Thyroid gland (tissue), 4 donors: ENCODE data around the gene KDR. TPM values are rescaled to one million over a fixed set of nuclear protein-coding genes. Genes with fewer than 3 reads are reported as not detected.

Experiments used
- DNase-seq, 2 donors: peaks; one replicate each; pipeline ENCODE4 v3.0.0-alpha.2; 2019
- H3K27ac ChIP-seq, 3 donors: fragments of 200-600 bp; sonication (generic); 1 replicate in 2 of 3; 2 replicates in 1 of 3; pipeline ENCODE4 v1.5.1; 2016 to 2019; ENCODE audit warnings: mild to moderate bottlenecking in 1 of 3, moderate library complexity in 1 of 3
- H3K27me3 ChIP-seq: fragments of 200-600 bp; sonication (generic); one replicate; pipeline ENCODE4 v1.5.1; 2019
- H3K36me3 ChIP-seq, 2 donors: fragments of 200-600 bp; sonication (generic); one replicate each; pipeline ENCODE4 v1.5.1; 2016 to 2019
- H3K4me1 ChIP-seq, 2 donors: fragments of 200-600 bp; sonication (generic); one replicate each; pipeline ENCODE4 v1.5.1; 2017 to 2019
- H3K4me3 ChIP-seq, 3 donors: fragments of 200-600 bp; sonication (generic); replicated peaks in 1 of 3; 1 replicate in 2 of 3; 2 replicates in 1 of 3; pipeline ENCODE4 v1.5.1; 2016; ENCODE audit warnings: mild to moderate bottlenecking in 1 of 3
- H3K9me3 ChIP-seq: fragments of 200-600 bp; sonication (generic); one replicate; pipeline ENCODE4 v1.5.1; 2017
- POLR2A ChIP-seq, 2 donors: fragments of 450-650 bp; IDR thresholded peaks; one replicate each; pipeline ENCODE4 v1.6.1; 2017; ENCODE audit warnings: antibody characterized with exemption in 2 of 2, mild to moderate bottlenecking in 2 of 2, moderate library complexity in 1 of 2
- WGBS, 2 donors: methylation state at CpG; one replicate each; pipeline ENCODE4 v1.1.5; 2017; 5-methylcytosine and 5-hydroxymethylcytosine counted together
- intact Hi-C: fragments of 100-400 bp; cut with DNase I; formaldehyde crosslinking; loops from one replicate; pipeline ENCODE4 v1.15.1; 2023
- total RNA-seq, 4 donors: library from RNA; depleted of rRNA; stranded (reverse); fragments of >200 nt; gene quantifications; one replicate each; pipeline ENCODE4 v1.2.3, GENCODE V29; 2016
- TF ChIP-seq, protein P1 (sequence below), 6 experiments: fragments of 200-600 bp in 3 of 6; fragments of 450-650 bp in 3 of 6; sonication (generic) in 3 of 6; IDR thresholded peaks; one replicate each; pipeline ENCODE4 v1.5.1; 2016 to 2019; ENCODE audit warnings: antibody characterized with exemption in 6 of 6, mild to moderate bottlenecking in 2 of 6, inconsistent platforms in 1 of 6, moderate library complexity in 1 of 6

KDR gene
- total RNA-seq, 4 donors from 2014 or later: 62.5 to 153 (median 96.8) TPM

GRCh38 chr4:55035892-55036291, 89.5 kb downstream of the KDR start:
- Histone ChIP-seq H3K36me3 (no peaks in the 10 kb centered on the region), H3K9me3 (no peaks in the 10 kb centered on the region), H3K27ac (peak overlapping the region in 1 of 3 donors; percentile 14), H3K27me3 (no peaks in the 10 kb centered on the region), H3K4me3 (no peak overlapping the region), H3K4me1 (peaks cover 44 to 55% of the 10 kb centered on the region in 2 donors)
- intact Hi-C loops: no loop called here
- 66 to 81% methylated on average over 1 of the region's 1 CpG for WGBS, 2 donors
- TF ChIP-seq POLR2A (IDR thresholded peaks at IDR 0.05): no peak
- TF ChIP-seq, protein P1, sequence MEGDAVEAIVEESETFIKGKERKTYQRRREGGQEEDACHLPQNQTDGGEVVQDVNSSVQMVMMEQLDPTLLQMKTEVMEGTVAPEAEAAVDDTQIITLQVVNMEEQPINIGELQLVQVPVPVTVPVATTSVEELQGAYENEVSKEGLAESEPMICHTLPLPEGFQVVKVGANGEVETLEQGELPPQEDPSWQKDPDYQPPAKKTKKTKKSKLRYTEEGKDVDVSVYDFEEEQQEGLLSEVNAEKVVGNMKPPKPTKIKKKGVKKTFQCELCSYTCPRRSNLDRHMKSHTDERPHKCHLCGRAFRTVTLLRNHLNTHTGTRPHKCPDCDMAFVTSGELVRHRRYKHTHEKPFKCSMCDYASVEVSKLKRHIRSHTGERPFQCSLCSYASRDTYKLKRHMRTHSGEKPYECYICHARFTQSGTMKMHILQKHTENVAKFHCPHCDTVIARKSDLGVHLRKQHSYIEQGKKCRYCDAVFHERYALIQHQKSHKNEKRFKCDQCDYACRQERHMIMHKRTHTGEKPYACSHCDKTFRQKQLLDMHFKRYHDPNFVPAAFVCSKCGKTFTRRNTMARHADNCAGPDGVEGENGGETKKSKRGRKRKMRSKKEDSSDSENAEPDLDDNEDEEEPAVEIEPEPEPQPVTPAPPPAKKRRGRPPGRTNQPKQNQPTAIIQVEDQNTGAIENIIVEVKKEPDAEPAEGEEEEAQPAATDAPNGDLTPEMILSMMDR (IDR thresholded peaks at IDR 0.05): no peak
- no peak for DNase-seq

- intact Hi-C loops: no loop called here
- H3K4me3 ChIP-seq: no peak overlapping the region
- DNase-seq: peak; percentile 68 to 72
- no peaks in the 10 kb centered on the region for H3K9me3 ChIP-seq
- peak in 1 of 2 donors; percentile 46 for TF ChIP-seq POLR2A (IDR thresholded peaks at IDR 0.05)
- TF ChIP-seq, protein P1 (IDR thresholded peaks at IDR 0.05): no peak
- H3K27me3 ChIP-seq: no peaks in the 10 kb centered on the region
- 23% methylated on average over 8 of the region's 8 CpGs for WGBS, 2 donors
- H3K27ac ChIP-seq: peak overlapping the region; percentile 78 to 87 (median 83)
- no peaks in the 10 kb centered on the region for H3K36me3 ChIP-seq
- H3K4me1 ChIP-seq: peaks cover 34 to 45% of the 10 kb centered on the region in 2 donors
These were observed 92.1 kb downstream of the KDR start for GRCh38 chr4:55033296-55033695.

GRCh38 chr4:55032788-55033187, 92.6 kb downstream of the KDR start:
- no peak for DNase-seq
- H3K27ac ChIP-seq: peak overlapping the region; percentile 78 to 87 (median 83)
- TF ChIP-seq POLR2A (IDR thresholded peaks at IDR 0.05): no peak
- 88 to 94% methylated on average over 1 of the region's 1 CpG for WGBS, 2 donors
- H3K27me3 ChIP-seq: no peaks in the 10 kb centered on the region
- no peaks in the 10 kb centered on the region for H3K36me3 ChIP-seq
- no peaks in the 10 kb centered on the region for H3K9me3 ChIP-seq
- no peak overlapping the region for H3K4me3 ChIP-seq
- intact Hi-C loops: no loop called here
- H3K4me1 ChIP-seq: peaks cover 31 to 40% of the 10 kb centered on the region in 2 donors

GRCh38 chr4:55032179-55032578, 93.2 kb downstream of the KDR start:
- H3K36me3 ChIP-seq: no peaks in the 10 kb centered on the region
- TF ChIP-seq POLR2A (IDR thresholded peaks at IDR 0.05): no peak
- TF ChIP-seq, protein P1 (IDR thresholded peaks at IDR 0.05): no peak
- WGBS, 2 donors: 86% methylated on average over 5 of the region's 5 CpGs
- DNase-seq: no peak
- H3K27me3 ChIP-seq: no peaks in the 10 kb centered on the region
- intact Hi-C loops: no loop called here
- peaks cover 31 to 37% of the 10 kb centered on the region in 2 donors for H3K4me1 ChIP-seq
- no peaks in the 10 kb centered on the region for H3K9me3 ChIP-seq
- no peak overlapping the region for H3K4me3 ChIP-seq
- H3K27ac ChIP-seq: peak overlapping the region in 2 of 3 donors; percentile 83 to 87

DNA sequence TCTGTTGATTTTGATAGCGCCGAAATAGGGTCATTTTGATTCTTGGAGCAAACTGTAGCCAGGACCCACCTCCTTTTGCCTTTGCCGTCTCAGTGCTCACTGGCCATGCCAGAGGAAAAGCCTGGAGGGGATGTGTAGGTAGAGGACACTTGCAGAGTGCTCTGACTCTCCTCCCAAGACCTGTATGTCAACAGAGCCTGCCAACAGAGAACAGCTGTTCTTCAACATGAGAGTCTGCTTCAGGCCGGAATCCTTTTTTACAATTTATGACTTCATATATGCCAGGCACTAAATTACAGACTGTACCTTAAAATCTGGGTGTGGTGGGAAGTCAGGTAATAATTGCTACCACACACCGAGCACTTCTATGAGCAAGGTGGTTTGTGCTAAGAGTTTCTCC, 94.2 kb downstream of the KDR start:
- TF ChIP-seq, protein P1 (IDR thresholded peaks at IDR 0.05): no peak
- no peak for TF ChIP-seq POLR2A (IDR thresholded peaks at IDR 0.05)
- Histone ChIP-seq H3K27me3 (no peaks in the 10 kb centered on the region), H3K4me3 (no peak overlapping the region), H3K9me3 (no peaks in the 10 kb centered on the region), H3K36me3 (no peaks in the 10 kb centered on the region), H3K4me1 (peaks cover 22 to 26% of the 10 kb centered on the region in 2 donors), H3K27ac (no peak overlapping the region)
- no peak for DNase-seq
- intact Hi-C loops: no loop called here
- 88 to 95% methylated on average over 5 of the region's 5 CpGs for WGBS, 2 donors

- Histone ChIP-seq H3K4me1 (peaks cover 18 to 25% of the 10 kb centered on the region in 2 donors), H3K9me3 (no peaks in the 10 kb centered on the region), H3K27ac (no peak overlapping the region), H3K36me3 (no peaks in the 10 kb centered on the region), H3K4me3 (no peak overlapping the region), H3K27me3 (no peaks in the 10 kb centered on the region)
- no peak for TF ChIP-seq POLR2A (IDR thresholded peaks at IDR 0.05)
- TF ChIP-seq, protein P1 (IDR thresholded peaks at IDR 0.05): no peak
- intact Hi-C loops: no loop called here
- 77 to 96% methylated on average over 1 of the region's 1 CpG for WGBS, 2 donors
- DNase-seq: no peak
These were observed 94.8 kb downstream of the KDR start for GRCh38 chr4:55030589-55030988.
